ENCODE results near the gene ACSS3. TPM values are rescaled to one million over a fixed set of nuclear protein-coding genes. Genes with fewer than 3 reads are reported as not detected.

ACSS3 gene
- total and polyA plus RNA-seq, 9 of the 15 experiments (the other 6 are each of a cell fraction or from before 2014, with no cell fraction given): 0.40 TPM; not detected in 8

DNA sequence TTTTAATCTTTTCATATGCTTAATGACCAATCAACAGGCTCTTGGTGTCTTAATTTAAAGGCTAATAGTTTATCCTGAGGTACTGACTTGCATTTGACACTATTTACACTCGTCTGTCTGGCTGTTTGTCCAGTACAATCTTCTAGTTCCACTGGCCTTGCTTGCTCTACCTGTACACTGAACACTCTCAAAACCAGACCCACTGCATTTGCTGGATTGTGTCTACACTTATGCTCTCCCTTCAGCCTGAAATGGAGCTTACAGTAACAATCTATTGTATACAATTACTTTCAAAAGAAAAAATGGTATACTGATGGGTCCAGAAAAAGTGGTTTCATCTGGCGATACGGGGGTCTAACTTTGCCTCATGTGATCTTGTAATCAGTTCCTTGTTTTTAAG is 2.3 kb upstream of the ACSS3 start:
- Histone ChIP-seq H3K4me2 (ENCODE audit: insufficient read depth, low read length) (no peak overlapping the region), H2AFZ (ENCODE audit: low read depth, low read length) (no peak overlapping the region), H3K9me3 (replicated peaks; ENCODE audit: control insufficient read depth, insufficient read depth, low read depth, low read length) (no peaks in the 10 kb centered on the region), H4K20me1 (replicated peaks; ENCODE audit: control insufficient read depth, insufficient read depth, low read length) (no peaks in the 10 kb centered on the region), H3K4me3 (no peak overlapping the region), H3K36me3 (ENCODE audit: control insufficient read depth, insufficient read depth, low read length) (no peaks in the 10 kb centered on the region), H3K27me3 (ENCODE audit: control insufficient read depth in 2 of 2, insufficient read depth in 2 of 2, low read length in 2 of 2) (no peaks in the 10 kb centered on the region), H3K9ac (ENCODE audit: insufficient read depth in 1 of 2, low read depth in 2 of 2, low read length in 2 of 2) (no peak overlapping the region), H3K4me1 (replicated peaks in 1 of 2; ENCODE audit: control insufficient read depth in 2 of 2, insufficient read depth in 2 of 2, low read length in 2 of 2) (no peaks in the 10 kb centered on the region), H3K27ac (ENCODE audit: extremely low read depth, low read depth, low read length) (no peak overlapping the region), H3K79me2 (ENCODE audit: control insufficient read depth, insufficient read depth, low read length) (no peaks in the 10 kb centered on the region), H3K9me1 (ENCODE audit: control insufficient read depth, insufficient read depth, low read length) (no peaks in the 10 kb centered on the region)
- ATAC-seq (no peak), FAIRE-seq (no peak), DNase-seq (ENCODE audit: extremely low read depth in 1 of 4, low spot score in 3 of 4) (no peak)
- WGBS (ENCODE audit: insufficient coverage, low coverage, missing lambda C conversion rate): 0% methylated on average over 3 of the region's 3 CpGs
- intact Hi-C loops (cut with micrococcal nuclease) (no loop called here), in situ Hi-C loops (cut with MboI) (no loop called here)
- no TSS peak for BruUV-seq (replicated peaks)
- TF ChIP-seq PTBP1 (IDR thresholded peaks at IDR 0.05; ENCODE audit: low read depth, low read length) (no peak), MEF2D (tag; conservative IDR thresholded peaks at IDR 0.05; ENCODE audit: low read depth) (no peak), POLR2A (conservative IDR thresholded peaks at IDR 0.05) (no peak), MECOM (CRISPR knock-in tag; IDR thresholded peaks at IDR 0.05) (no peak), GABPB1 (CRISPR knock-in tag; IDR thresholded peaks at IDR 0.05) (no peak), NEUROD1 (IDR thresholded peaks at IDR 0.05; ENCODE audit: borderline replicate concordance, low read depth, low read length, partially characterized antibody) (no peak), BRD9 (IDR thresholded peaks at IDR 0.05; ENCODE audit: low read depth, partially characterized antibody) (no peak), TARDBP (IDR thresholded peaks at IDR 0.05) (no peak), ZFP36 (IDR thresholded peaks at IDR 0.05; ENCODE audit: low read depth, low read length, partially characterized antibody) (no peak), RUNX1 (IDR thresholded peaks at IDR 0.05; ENCODE audit: low read depth) (no peak), ZNF24 (IDR thresholded peaks at IDR 0.05) (no peak)
- TF ChIP-seq, protein P1, sequence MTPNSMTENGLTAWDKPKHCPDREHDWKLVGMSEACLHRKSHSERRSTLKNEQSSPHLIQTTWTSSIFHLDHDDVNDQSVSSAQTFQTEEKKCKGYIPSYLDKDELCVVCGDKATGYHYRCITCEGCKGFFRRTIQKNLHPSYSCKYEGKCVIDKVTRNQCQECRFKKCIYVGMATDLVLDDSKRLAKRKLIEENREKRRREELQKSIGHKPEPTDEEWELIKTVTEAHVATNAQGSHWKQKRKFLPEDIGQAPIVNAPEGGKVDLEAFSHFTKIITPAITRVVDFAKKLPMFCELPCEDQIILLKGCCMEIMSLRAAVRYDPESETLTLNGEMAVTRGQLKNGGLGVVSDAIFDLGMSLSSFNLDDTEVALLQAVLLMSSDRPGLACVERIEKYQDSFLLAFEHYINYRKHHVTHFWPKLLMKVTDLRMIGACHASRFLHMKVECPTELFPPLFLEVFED (CRISPR knock-in tag; conservative IDR thresholded peaks at IDR 0.05): no peak
- TF ChIP-seq, protein P2, sequence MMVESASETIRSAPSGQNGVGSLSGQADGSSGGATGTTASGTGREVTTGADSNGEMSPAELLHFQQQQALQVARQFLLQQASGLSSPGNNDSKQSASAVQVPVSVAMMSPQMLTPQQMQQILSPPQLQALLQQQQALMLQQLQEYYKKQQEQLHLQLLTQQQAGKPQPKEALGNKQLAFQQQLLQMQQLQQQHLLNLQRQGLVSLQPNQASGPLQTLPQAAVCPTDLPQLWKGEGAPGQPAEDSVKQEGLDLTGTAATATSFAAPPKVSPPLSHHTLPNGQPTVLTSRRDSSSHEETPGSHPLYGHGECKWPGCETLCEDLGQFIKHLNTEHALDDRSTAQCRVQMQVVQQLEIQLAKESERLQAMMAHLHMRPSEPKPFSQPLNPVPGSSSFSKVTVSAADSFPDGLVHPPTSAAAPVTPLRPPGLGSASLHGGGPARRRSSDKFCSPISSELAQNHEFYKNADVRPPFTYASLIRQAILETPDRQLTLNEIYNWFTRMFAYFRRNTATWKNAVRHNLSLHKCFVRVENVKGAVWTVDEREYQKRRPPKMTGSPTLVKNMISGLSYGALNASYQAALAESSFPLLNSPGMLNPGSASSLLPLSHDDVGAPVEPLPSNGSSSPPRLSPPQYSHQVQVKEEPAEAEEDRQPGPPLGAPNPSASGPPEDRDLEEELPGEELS (CRISPR knock-in tag; IDR thresholded peaks at IDR 0.05; ENCODE audit: borderline replicate concordance): no peak
- POLR2A ChIA-PET: no interaction called here
- CTCF ChIA-PET (ENCODE audit: low intra/inter-chr PET ratio): no interaction called here

All from K562 (cell line).